K562 (cell line): ENCODE results near the gene KCNJ4. TPM values are rescaled to one million over a fixed set of nuclear protein-coding genes. Genes with fewer than 3 reads are reported as not detected.

Source experiments
- polyA plus RNA-seq, 8 experiments: library from polyadenylated mRNA; depleted of rRNA in 4 of 8; stranded (reverse) in 5 of 8; unstranded in 3 of 8; fragments of >200 nt; fragmentation: Nextera tagmentation in 2 of 8; fragmentation: Illumina TruSeq in 1 of 8; extraction: Ambion mirVana in 2 of 8; extraction: Trizol in 1 of 8; gene quantifications; 2 replicates each; pipeline versions ENCODE4 v1.2.1 to v1.2.3, GENCODE V29; 2011 to 2014; ENCODE audit warnings: inconsistent platforms in 1 of 8, missing spikeins in 1 of 8
- total RNA-seq, 7 experiments: library from RNA; depleted of rRNA in 6 of 7; stranded (reverse); fragments of >200 nt in 6 of 7; fragmentation: Illumina TruSeq in 2 of 7; extraction: Trizol in 2 of 7; gene quantifications; 2 replicates each; pipeline versions ENCODE4 v1.2.1 to v1.2.3, GENCODE V29; 2011 to 2021; ENCODE audit warnings: low replicate concordance in 1 of 7

KCNJ4 gene
- total and polyA plus RNA-seq, 9 of the 15 experiments (the other 6 are each of a cell fraction or from before 2014, with no cell fraction given): 0.07 to 0.55 (median 0.09) TPM; not detected in 4

Other genes with a start within 250 kb of the KCNJ4 start
Only the 7 nearest of the 9 such genes appear.
- gene TMEM184B, start 182.2 kb downstream of the KCNJ4 start, total RNA-seq (2014; rRNA removed): 8.4 and 9.6 TPM in 2 replicates
- 4.0 and 5.5 TPM in 2 replicates for gene TMEM184B, start 182.2 kb downstream of the KCNJ4 start, total RNA-seq (2014; rRNA removed; fragmentation: Illumina TruSeq; extraction: Trizol)
- gene TMEM184B, start 182.2 kb downstream of the KCNJ4 start, total RNA-seq (2015; rRNA removed; fragmentation: Illumina TruSeq; extraction: Trizol): 6.2 and 6.7 TPM in 2 replicates
- gene TMEM184B, start 182.2 kb downstream of the KCNJ4 start, total RNA-seq (2021): 22.7 and 25.1 TPM in 2 replicates
- 4.9 and 12.2 TPM in 2 replicates for gene TMEM184B, start 182.2 kb downstream of the KCNJ4 start, polyA plus RNA-seq (2011; rRNA removed)
- gene TMEM184B, start 182.2 kb downstream of the KCNJ4 start, polyA plus RNA-seq (2014; fragmentation: Illumina TruSeq; extraction: Trizol): 14.2 and 16.4 TPM in 2 replicates
- under 1 TPM; 0.31 to 0.38 TPM for gene TMEM184B, start 182.2 kb downstream of the KCNJ4 start, polyA plus RNA-seq (2014; fragmentation: Nextera tagmentation; extraction: Ambion mirVana)
- gene TMEM184B, start 182.2 kb downstream of the KCNJ4 start, polyA plus RNA-seq (2014; rRNA removed): 10.1 and 14.1 TPM in 2 replicates
- 41.3 and 55.7 TPM in 2 replicates for gene CSNK1E, start 137.8 kb downstream of the KCNJ4 start, total RNA-seq (2014; rRNA removed)
- gene CSNK1E, start 137.8 kb downstream of the KCNJ4 start, total RNA-seq (2014; rRNA removed; fragmentation: Illumina TruSeq; extraction: Trizol): 18.0 and 22.5 TPM in 2 replicates
- gene CSNK1E, start 137.8 kb downstream of the KCNJ4 start, total RNA-seq (2015; rRNA removed; fragmentation: Illumina TruSeq; extraction: Trizol): 33.1 and 34.4 TPM in 2 replicates
- 61.0 and 62.8 TPM in 2 replicates for gene CSNK1E, start 137.8 kb downstream of the KCNJ4 start, total RNA-seq (2021)
- gene CSNK1E, start 137.8 kb downstream of the KCNJ4 start, polyA plus RNA-seq (2011; rRNA removed): 64.0 and 77.0 TPM in 2 replicates
- gene CSNK1E, start 137.8 kb downstream of the KCNJ4 start, polyA plus RNA-seq (2014; fragmentation: Illumina TruSeq; extraction: Trizol): 64.0 and 73.3 TPM in 2 replicates
- gene CSNK1E, start 137.8 kb downstream of the KCNJ4 start, polyA plus RNA-seq (2014; fragmentation: Nextera tagmentation; extraction: Ambion mirVana): 1 to 10 TPM; 2.7 to 3.8 TPM
- 65.6 and 70.0 TPM in 2 replicates for gene CSNK1E, start 137.8 kb downstream of the KCNJ4 start, polyA plus RNA-seq (2014; rRNA removed)
- gene KDELR3, start 12.9 kb upstream of the KCNJ4 start, total RNA-seq (2014; rRNA removed): 8.8 and 10.9 TPM in 2 replicates
- gene KDELR3, start 12.9 kb upstream of the KCNJ4 start, total RNA-seq (2014; rRNA removed; fragmentation: Illumina TruSeq; extraction: Trizol): 9.6 and 10.8 TPM in 2 replicates
- 7.1 and 7.4 TPM in 2 replicates for gene KDELR3, start 12.9 kb upstream of the KCNJ4 start, total RNA-seq (2015; rRNA removed; fragmentation: Illumina TruSeq; extraction: Trizol)
- 10.6 and 12.2 TPM in 2 replicates for gene KDELR3, start 12.9 kb upstream of the KCNJ4 start, total RNA-seq (2021)
- 44.8 and 49.1 TPM in 2 replicates for gene KDELR3, start 12.9 kb upstream of the KCNJ4 start, polyA plus RNA-seq (2011; rRNA removed)
- 18.7 and 23.6 TPM in 2 replicates for gene KDELR3, start 12.9 kb upstream of the KCNJ4 start, polyA plus RNA-seq (2014; fragmentation: Illumina TruSeq; extraction: Trizol)
- 1 to 10 TPM; 7.6 to 8.5 TPM for gene KDELR3, start 12.9 kb upstream of the KCNJ4 start, polyA plus RNA-seq (2014; fragmentation: Nextera tagmentation; extraction: Ambion mirVana)
- gene KDELR3, start 12.9 kb upstream of the KCNJ4 start, polyA plus RNA-seq (2014; rRNA removed): 13.7 and 19.7 TPM in 2 replicates
- 330 and 355 TPM in 2 replicates for gene DDX17, start 51.1 kb upstream of the KCNJ4 start, total RNA-seq (2014; rRNA removed)
- 165 and 171 TPM in 2 replicates for gene DDX17, start 51.1 kb upstream of the KCNJ4 start, total RNA-seq (2014; rRNA removed; fragmentation: Illumina TruSeq; extraction: Trizol)
- gene DDX17, start 51.1 kb upstream of the KCNJ4 start, total RNA-seq (2015; rRNA removed; fragmentation: Illumina TruSeq; extraction: Trizol): 182 and 189 TPM in 2 replicates
- 216 and 224 TPM in 2 replicates for gene DDX17, start 51.1 kb upstream of the KCNJ4 start, total RNA-seq (2021)
- 421 and 553 TPM in 2 replicates for gene DDX17, start 51.1 kb upstream of the KCNJ4 start, polyA plus RNA-seq (2011; rRNA removed)
- 160 and 185 TPM in 2 replicates for gene DDX17, start 51.1 kb upstream of the KCNJ4 start, polyA plus RNA-seq (2014; fragmentation: Illumina TruSeq; extraction: Trizol)
- 10 to 100 TPM; 17.6 to 66.9 TPM for gene DDX17, start 51.1 kb upstream of the KCNJ4 start, polyA plus RNA-seq (2014; fragmentation: Nextera tagmentation; extraction: Ambion mirVana)
- gene DDX17, start 51.1 kb upstream of the KCNJ4 start, polyA plus RNA-seq (2014; rRNA removed): 252 and 270 TPM in 2 replicates
- 13.4 and 15.1 TPM in 2 replicates for gene DMC1, start 115.0 kb upstream of the KCNJ4 start, total RNA-seq (2014; rRNA removed)
- gene DMC1, start 115.0 kb upstream of the KCNJ4 start, total RNA-seq (2014; rRNA removed; fragmentation: Illumina TruSeq; extraction: Trizol): 11.4 and 11.7 TPM in 2 replicates
- 12.1 and 14.5 TPM in 2 replicates for gene DMC1, start 115.0 kb upstream of the KCNJ4 start, total RNA-seq (2015; rRNA removed; fragmentation: Illumina TruSeq; extraction: Trizol)
- 5.2 and 5.5 TPM in 2 replicates for gene DMC1, start 115.0 kb upstream of the KCNJ4 start, total RNA-seq (2021)
- 4.8 and 8.2 TPM in 2 replicates for gene DMC1, start 115.0 kb upstream of the KCNJ4 start, polyA plus RNA-seq (2011; rRNA removed)
- gene DMC1, start 115.0 kb upstream of the KCNJ4 start, polyA plus RNA-seq (2014; fragmentation: Illumina TruSeq; extraction: Trizol): 9.8 and 11.9 TPM in 2 replicates
- 1 to 10 TPM; 8.4 to 8.7 TPM for gene DMC1, start 115.0 kb upstream of the KCNJ4 start, polyA plus RNA-seq (2014; fragmentation: Nextera tagmentation; extraction: Ambion mirVana)
- gene DMC1, start 115.0 kb upstream of the KCNJ4 start, polyA plus RNA-seq (2014; rRNA removed): 55.5 and 73.8 TPM in 2 replicates
- 0.54 and 0.73 TPM in 2 replicates for gene FAM227A, start 201.2 kb upstream of the KCNJ4 start, total RNA-seq (2014; rRNA removed)
- gene FAM227A, start 201.2 kb upstream of the KCNJ4 start, total RNA-seq (2014; rRNA removed; fragmentation: Illumina TruSeq; extraction: Trizol): 0.80 and 0.91 TPM in 2 replicates
- 0.57 and 0.83 TPM in 2 replicates for gene FAM227A, start 201.2 kb upstream of the KCNJ4 start, total RNA-seq (2015; rRNA removed; fragmentation: Illumina TruSeq; extraction: Trizol)
- gene FAM227A, start 201.2 kb upstream of the KCNJ4 start, total RNA-seq (2021): 1.2 and 1.4 TPM in 2 replicates
- gene FAM227A, start 201.2 kb upstream of the KCNJ4 start, polyA plus RNA-seq (2011; rRNA removed): 1.5 and 2.2 TPM in 2 replicates
- gene FAM227A, start 201.2 kb upstream of the KCNJ4 start, polyA plus RNA-seq (2014; fragmentation: Illumina TruSeq; extraction: Trizol): 0.55 and 0.64 TPM in 2 replicates
- gene FAM227A, start 201.2 kb upstream of the KCNJ4 start, polyA plus RNA-seq (2014; fragmentation: Nextera tagmentation; extraction: Ambion mirVana): under 1 TPM; 0.10 to 0.31 TPM
- 0.89 and 0.94 TPM in 2 replicates for gene FAM227A, start 201.2 kb upstream of the KCNJ4 start, polyA plus RNA-seq (2014; rRNA removed)
- gene CBY1, start 201.4 kb upstream of the KCNJ4 start, total RNA-seq (2014; rRNA removed): 7.8 and 8.8 TPM in 2 replicates
- gene CBY1, start 201.4 kb upstream of the KCNJ4 start, total RNA-seq (2014; rRNA removed; fragmentation: Illumina TruSeq; extraction: Trizol): 8.2 and 8.9 TPM in 2 replicates
- gene CBY1, start 201.4 kb upstream of the KCNJ4 start, total RNA-seq (2015; rRNA removed; fragmentation: Illumina TruSeq; extraction: Trizol): 5.4 and 5.7 TPM in 2 replicates
- gene CBY1, start 201.4 kb upstream of the KCNJ4 start, total RNA-seq (2021): 7.8 and 8.6 TPM in 2 replicates
- gene CBY1, start 201.4 kb upstream of the KCNJ4 start, polyA plus RNA-seq (2011; rRNA removed): 17.0 and 18.4 TPM in 2 replicates
- 12.2 and 14.3 TPM in 2 replicates for gene CBY1, start 201.4 kb upstream of the KCNJ4 start, polyA plus RNA-seq (2014; fragmentation: Illumina TruSeq; extraction: Trizol)
- gene CBY1, start 201.4 kb upstream of the KCNJ4 start, polyA plus RNA-seq (2014; fragmentation: Nextera tagmentation; extraction: Ambion mirVana): 10 to 100 TPM; 15.4 to 19.7 TPM
- gene CBY1, start 201.4 kb upstream of the KCNJ4 start, polyA plus RNA-seq (2014; rRNA removed): 10.8 and 15.5 TPM in 2 replicates